ENCODE data around the gene TBL2. TPM values are rescaled to one million over a fixed set of nuclear protein-coding genes. Genes with fewer than 3 reads are reported as not detected.

Gene TBL2
- total and polyA plus RNA-seq, 2 experiments from 2014 or later, result 69.7 to 101 TPM

DNA sequence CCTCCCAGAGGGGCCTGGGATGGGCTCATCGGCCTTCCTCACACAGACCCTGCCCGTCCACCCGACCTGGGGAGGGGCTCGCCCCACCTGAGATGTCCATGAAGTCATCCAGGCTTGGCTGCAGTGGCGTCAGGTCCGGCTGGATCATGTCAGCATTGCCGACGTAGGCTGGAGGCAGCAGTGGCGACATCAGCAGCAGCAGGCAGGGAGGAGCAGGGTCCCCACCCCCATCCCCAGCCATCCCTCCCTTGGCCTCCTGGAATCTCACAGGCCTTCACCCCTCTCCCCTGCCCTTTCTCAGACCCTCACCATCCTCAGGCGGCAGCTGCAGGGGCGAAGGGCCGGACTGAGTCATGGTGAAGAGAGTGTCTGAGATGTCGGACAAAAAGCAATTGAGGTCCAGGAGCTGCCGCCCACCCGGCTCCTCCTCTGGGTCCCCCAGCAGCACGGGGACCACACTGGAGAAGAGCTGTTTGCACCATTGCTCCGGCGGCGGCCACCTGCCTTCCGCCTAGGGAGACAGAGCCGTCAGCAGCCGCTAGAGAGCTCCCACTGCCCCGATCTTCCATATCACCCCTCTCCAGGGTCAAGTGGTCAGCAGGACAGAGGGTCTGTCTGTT lies 27.3 kb upstream of the TBL2 start:
- WGBS, 2 experiments (ENCODE audit: low coverage in 1 of 2, low lambda C conversion rate in 2 of 2, missing lambda C conversion rate in 2 of 2), result 69 to 80% methylated on average over 21 to 23 of the region's 23 CpGs
- H3K36me3 ChIP-seq (ENCODE audit: low read depth), result no peaks in the 10 kb centered on the region
- no peaks in the 10 kb centered on the region for H3K9me3 ChIP-seq (ENCODE audit: low read depth)
- no peak overlapping the region for H3K27ac ChIP-seq
- no peak overlapping the region for H3K4me2 ChIP-seq (ENCODE audit: unreplicated experiment)
- no peak overlapping the region for H3K4me3 ChIP-seq
- in situ Hi-C loops (cut with MboI), result loop anchor here (10.0 to 25.0 kb wide), 2 partner anchors 119 to 257 kb away; partner anchors contain the start of gene TMEM270
- H4K20me1 ChIP-seq (ENCODE audit: insufficient read depth), result no peaks in the 10 kb centered on the region
- DNase-seq, result no peak
- no peaks in the 10 kb centered on the region for H3K79me2 ChIP-seq (ENCODE audit: insufficient read depth)
- no peaks in the 10 kb centered on the region for H3K4me1 ChIP-seq (ENCODE audit: insufficient read depth)
- no peaks in the 10 kb centered on the region for H3K27me3 ChIP-seq (replicated peaks; ENCODE audit: insufficient read depth)
- no peak for TF ChIP-seq EZH2 (IDR thresholded peaks at IDR 0.05; ENCODE audit: insufficient read depth, poor library complexity, severe bottlenecking)
- no peaks in the 10 kb centered on the region for H3K9me2 ChIP-seq (ENCODE audit: insufficient read depth)
- H3K9ac ChIP-seq, result no peak overlapping the region
- H3F3A ChIP-seq (ENCODE audit: insufficient read depth), result no peaks in the 10 kb centered on the region
- H2AFZ ChIP-seq, result no peak overlapping the region

GRCh38 chr7:73602721-73603651 lies 24.6 kb upstream of the TBL2 start:
- Histone ChIP-seq H4K20me1 (ENCODE audit: insufficient read depth) (no peaks in the 10 kb centered on the region), H3K4me3 (no peak overlapping the region), H3K9me3 (ENCODE audit: low read depth) (no peaks in the 10 kb centered on the region), H3K4me1 (ENCODE audit: insufficient read depth) (no peaks in the 10 kb centered on the region), H3K27me3 (replicated peaks; ENCODE audit: insufficient read depth) (no peaks in the 10 kb centered on the region), H2AFZ (no peak overlapping the region), H3F3A (ENCODE audit: insufficient read depth) (no peaks in the 10 kb centered on the region), H3K9ac (no peak overlapping the region), H3K27ac (no peak overlapping the region), H3K79me2 (ENCODE audit: insufficient read depth) (no peaks in the 10 kb centered on the region), H3K36me3 (ENCODE audit: low read depth) (no peaks in the 10 kb centered on the region), H3K4me2 (ENCODE audit: unreplicated experiment) (no peak overlapping the region), H3K9me2 (ENCODE audit: insufficient read depth) (no peaks in the 10 kb centered on the region)
- no peak for TF ChIP-seq EZH2 (IDR thresholded peaks at IDR 0.05; ENCODE audit: insufficient read depth, poor library complexity, severe bottlenecking)
- TF ChIP-seq EZH2phosphoT487 (IDR thresholded peaks at IDR 0.05; ENCODE audit: insufficient read depth, low read depth), result no peak
- DNase-seq, result no peak
- in situ Hi-C loops (cut with MboI), result loop anchor here (10.0 to 25.0 kb wide), 2 partner anchors 122 to 259 kb away; partner anchors contain the start of gene TMEM270
- WGBS, 2 experiments (ENCODE audit: low coverage in 1 of 2, low lambda C conversion rate in 2 of 2, missing lambda C conversion rate in 2 of 2), result 64 to 70% methylated on average over 17 to 20 of the region's 22 CpGs

GRCh38 chr7:73599916-73600315 lies 21.5 kb upstream of the TBL2 start:
- TF ChIP-seq EZH2 (IDR thresholded peaks at IDR 0.05; ENCODE audit: insufficient read depth, poor library complexity, severe bottlenecking), result no peak
- Histone ChIP-seq H2AFZ (no peak overlapping the region), H3K79me2 (ENCODE audit: insufficient read depth) (no peaks in the 10 kb centered on the region), H3K9me3 (ENCODE audit: low read depth) (no peaks in the 10 kb centered on the region), H3F3A (ENCODE audit: insufficient read depth) (no peaks in the 10 kb centered on the region), H3K4me3 (no peak overlapping the region), H3K4me2 (ENCODE audit: unreplicated experiment) (no peak overlapping the region), H3K4me1 (ENCODE audit: insufficient read depth) (no peaks in the 10 kb centered on the region), H3K27ac (no peak overlapping the region), H3K9me2 (ENCODE audit: insufficient read depth) (no peaks in the 10 kb centered on the region), H4K20me1 (ENCODE audit: insufficient read depth) (no peaks in the 10 kb centered on the region), H3K27me3 (replicated peaks; ENCODE audit: insufficient read depth) (no peaks in the 10 kb centered on the region), H3K36me3 (ENCODE audit: low read depth) (no peaks in the 10 kb centered on the region), H3K9ac (no peak overlapping the region)
- in situ Hi-C loops (cut with MboI), result loop anchor here (10.0 to 25.0 kb wide), 2 partner anchors 125 to 262 kb away; partner anchors contain the start of gene TMEM270
- 9 to 40% methylated on average over 4 to 7 of the region's 7 CpGs for WGBS, 2 experiments (ENCODE audit: low coverage in 1 of 2, low lambda C conversion rate in 2 of 2, missing lambda C conversion rate in 2 of 2)
- no peak for DNase-seq

DNA sequence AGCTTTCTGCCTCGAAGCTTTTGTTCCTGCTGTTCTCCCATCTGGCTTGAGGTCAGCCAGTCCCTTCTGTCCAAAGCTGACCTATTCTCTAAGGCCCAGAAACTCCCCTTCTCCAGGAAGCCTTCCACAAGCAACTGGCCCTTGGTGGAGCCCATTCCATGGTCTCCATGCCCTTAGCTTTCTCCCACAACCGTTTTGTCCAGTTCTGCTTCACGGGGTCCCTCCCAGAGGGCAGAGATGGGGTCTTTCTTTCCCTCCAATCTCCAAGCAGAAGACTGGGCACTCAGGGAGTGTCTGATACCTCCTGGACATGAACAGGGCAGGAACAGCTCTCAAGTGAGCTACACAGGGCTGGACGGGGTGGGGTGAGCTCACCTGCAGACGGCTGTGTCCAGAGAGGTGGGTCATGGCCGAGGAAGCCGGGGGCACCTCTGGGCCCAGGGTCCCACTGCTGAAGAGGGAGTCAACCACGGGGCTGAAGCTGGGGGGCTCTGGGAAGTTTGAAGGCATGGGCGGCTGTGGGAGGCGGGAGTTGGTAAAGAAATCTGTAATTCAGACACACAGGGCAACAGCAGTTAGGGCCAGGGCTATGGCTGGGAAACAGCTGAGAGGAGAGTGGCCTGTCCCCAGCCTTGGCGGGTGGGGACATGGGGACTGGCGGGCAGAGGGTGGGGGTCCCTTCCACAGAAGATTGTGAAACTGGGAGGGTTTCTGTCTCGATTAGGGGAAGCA lies 20.9 kb upstream of the TBL2 start:
- in situ Hi-C loops (cut with MboI), result no loop called here
- no peak overlapping the region for H3K9ac ChIP-seq
- no peak overlapping the region for H2AFZ ChIP-seq
- H3K79me2 ChIP-seq (ENCODE audit: insufficient read depth), result no peaks in the 10 kb centered on the region
- no peak for DNase-seq
- no peaks in the 10 kb centered on the region for H4K20me1 ChIP-seq (ENCODE audit: insufficient read depth)
- H3K27ac ChIP-seq, result no peak overlapping the region
- H3K9me3 ChIP-seq (ENCODE audit: low read depth), result no peaks in the 10 kb centered on the region
- no peaks in the 10 kb centered on the region for H3F3A ChIP-seq (ENCODE audit: insufficient read depth)
- no peaks in the 10 kb centered on the region for H3K36me3 ChIP-seq (ENCODE audit: low read depth)
- no peaks in the 10 kb centered on the region for H3K9me2 ChIP-seq (ENCODE audit: insufficient read depth)
- no peaks in the 10 kb centered on the region for H3K27me3 ChIP-seq (replicated peaks; ENCODE audit: insufficient read depth)
- TF ChIP-seq EZH2 (IDR thresholded peaks at IDR 0.05; ENCODE audit: insufficient read depth, poor library complexity, severe bottlenecking) (no peak), EZH2phosphoT487 (IDR thresholded peaks at IDR 0.05; ENCODE audit: insufficient read depth, low read depth) (no peak)
- H3K4me2 ChIP-seq (ENCODE audit: unreplicated experiment), result no peak overlapping the region
- H3K4me3 ChIP-seq, result no peak overlapping the region
- H3K4me1 ChIP-seq (ENCODE audit: insufficient read depth), result no peaks in the 10 kb centered on the region
- 61 to 70% methylated on average over 9 to 13 of the region's 13 CpGs for WGBS, 2 experiments (ENCODE audit: low coverage in 1 of 2, low lambda C conversion rate in 2 of 2, missing lambda C conversion rate in 2 of 2)
